Right cardiac atrium (tissue), 5 donors: ENCODE measurements around the gene ZNF710. TPM values are rescaled to one million over a fixed set of nuclear protein-coding genes. Genes with fewer than 3 reads are reported as not detected.

Experiments
- ATAC-seq, 2 donors: fragments of 200-7000 bp; cut with Tn5 transposase; one replicate each; pipeline versions ENCODE4 v1.8.0 to v1.9.1; 2020; ENCODE audit warnings: moderate library complexity in 2 of 2, mild to moderate bottlenecking in 1 of 2
- DNase-seq, 3 donors: peaks; one replicate each; pipeline ENCODE4 v3.0.0-alpha.2; 2020
- H3K27ac ChIP-seq: one replicate; pipeline ENCODE4 v1.5.1; 2013; ENCODE audit warnings: mild to moderate bottlenecking, low read length, control low read depth, moderate library complexity
- H3K27me3 ChIP-seq: one replicate; pipeline ENCODE4 v1.6.1; 2013; ENCODE audit not compliant: control insufficient read depth, insufficient read depth
- H3K4me1 ChIP-seq: one replicate; pipeline ENCODE4 v1.6.1; 2013; ENCODE audit warnings: low read length; ENCODE audit not compliant: control insufficient read depth, insufficient read depth
- H3K4me3 ChIP-seq: one replicate; pipeline ENCODE4 v1.5.1; 2013; ENCODE audit warnings: low read length, control low read depth
- H3K9me3 ChIP-seq: one replicate; pipeline ENCODE4 v1.6.1; 2013; ENCODE audit warnings: low read length; ENCODE audit not compliant: control insufficient read depth
- WGBS: extraction: QIAGEN DNeasy Blood & Tissue Kit; methylation state at CpG from one replicate; pipeline ENCODE4 v1.1.7; 2013; 5-methylcytosine and 5-hydroxymethylcytosine counted together
- intact Hi-C, 4 donors: fragments of 100-400 bp; cut with DNase I; formaldehyde crosslinking; loops; one replicate each; pipeline versions ENCODE4 v1.11.0 to v1.14.0; 2022 to 2023
- polyA plus RNA-seq: library from polyadenylated mRNA; stranded (reverse); fragments of 200-250 nt; gene quantifications from one replicate; pipeline ENCODE4 v1.2.3, GENCODE V29; 2013
- total RNA-seq, 4 donors: library from RNA; stranded (reverse); fragmentation: NEBNext Ultra II Directional; extraction: Animal tissue kit (Norgen Biotek cat#: 25700); gene quantifications; one replicate each; pipeline ENCODE4 v1.2.1, GENCODE V29; 2021
- donor health status: healthy with polysubstance abuse.
- donor health status: DM: no; HTN: yes; CAD: no.
- donor health status: DM: no; HTN: no; CAD: no.
- donor health status: DM: no; HTN: yes; CAD: no; lungs with severe emphysema.
- donor health status: DM: yes; HTN: yes; CAD: no.

Gene ZNF710
- total and polyA plus RNA-seq, 5 donors, result 3.4 to 10.2 (median 7.8) TPM

GRCh38 chr15:90082140-90082715 is 81.1 kb downstream of the ZNF710 start:
- Histone ChIP-seq H3K9me3 (no peaks in the 10 kb centered on the region), H3K27ac (no peak overlapping the region), H3K4me1 (no peaks in the 10 kb centered on the region), H3K4me3 (no peak overlapping the region), H3K27me3 (no peaks in the 10 kb centered on the region)
- 36% methylated on average over 9 of the region's 9 CpGs for WGBS
- intact Hi-C loops, result loop anchor here in 2 of 4 donors (5.0 to 10.0 kb wide), 2 partner anchors 185 to 317 kb away; no protein-coding TSS in a partner anchor
- DNase-seq (no peak), ATAC-seq (peak in 1 of 2 donors; percentile 19)

GRCh38 chr15:90083419-90083818 is 82.3 kb downstream of the ZNF710 start:
- no peak for ATAC-seq
- DNase-seq, result no peak
- Histone ChIP-seq H3K27ac (no peak overlapping the region), H3K27me3 (no peaks in the 10 kb centered on the region), H3K4me1 (no peaks in the 10 kb centered on the region), H3K9me3 (no peaks in the 10 kb centered on the region), H3K4me3 (no peak overlapping the region)
- 95% methylated on average over 5 of the region's 5 CpGs for WGBS
- intact Hi-C loops, result loop anchor here in 2 of 4 donors (5.0 to 10.0 kb wide), 2 partner anchors 186 to 319 kb away; no protein-coding TSS in a partner anchor

- no peaks in the 10 kb centered on the region for H3K4me1 ChIP-seq
- H3K27me3 ChIP-seq, result no peaks in the 10 kb centered on the region
- no peak overlapping the region for H3K27ac ChIP-seq
- WGBS, result 79% methylated on average over 14 of the region's 14 CpGs
- no peaks in the 10 kb centered on the region for H3K9me3 ChIP-seq
- DNase-seq (no peak), ATAC-seq (no peak)
- intact Hi-C loops, result loop anchor here in 2 of 4 donors (5.0 to 10.0 kb wide), 2 partner anchors 187 to 319 kb away; no protein-coding TSS in a partner anchor
- no peak overlapping the region for H3K4me3 ChIP-seq
Observed at GRCh38 chr15:90083954-90084607, 83.0 kb downstream of the ZNF710 start.

- no peak for DNase-seq
- H3K27me3 ChIP-seq, result no peaks in the 10 kb centered on the region
- H3K4me1 ChIP-seq, result no peaks in the 10 kb centered on the region
- intact Hi-C loops, result loop anchor here in 2 of 4 donors (5.0 to 10.0 kb wide), 2 partner anchors 188 to 320 kb away; no protein-coding TSS in a partner anchor
- ATAC-seq, result no peak
- no peak overlapping the region for H3K4me3 ChIP-seq
- H3K9me3 ChIP-seq, result no peaks in the 10 kb centered on the region
- 87% methylated on average over 18 of the region's 18 CpGs for WGBS
- H3K27ac ChIP-seq, result no peak overlapping the region
Observed at GRCh38 chr15:90084876-90085423, 83.8 kb downstream of the ZNF710 start.

- 85% methylated on average over 3 of the region's 3 CpGs for WGBS
- Histone ChIP-seq H3K27me3 (no peaks in the 10 kb centered on the region), H3K4me1 (no peaks in the 10 kb centered on the region), H3K27ac (no peak overlapping the region), H3K9me3 (no peaks in the 10 kb centered on the region), H3K4me3 (no peak overlapping the region)
- no peak for ATAC-seq
- intact Hi-C loops, result loop anchor here in 1 of 4 donors (10.0 kb wide), 1 partner anchor 321 kb away; no protein-coding TSS in a partner anchor
- DNase-seq, result no peak
Observed at GRCh38 chr15:90085565-90085964, 84.4 kb downstream of the ZNF710 start.

- no peak overlapping the region for H3K4me3 ChIP-seq
- DNase-seq (no peak), ATAC-seq (peak in 1 of 2 donors; percentile 41)
- H3K27me3 ChIP-seq, result no peaks in the 10 kb centered on the region
- intact Hi-C loops, result loop anchor here in 1 of 4 donors (10.0 kb wide), 1 partner anchor 322 kb away; no protein-coding TSS in a partner anchor
- no peaks in the 10 kb centered on the region for H3K9me3 ChIP-seq
- no peak overlapping the region for H3K27ac ChIP-seq
- H3K4me1 ChIP-seq, result no peaks in the 10 kb centered on the region
- WGBS, result 91% methylated on average over 7 of the region's 7 CpGs
Observed at GRCh38 chr15:90086868-90087268, 85.7 kb downstream of the ZNF710 start.

GRCh38 chr15:90087454-90088154 is 86.5 kb downstream of the ZNF710 start:
- WGBS, result 79% methylated on average over 19 of the region's 20 CpGs
- no peaks in the 10 kb centered on the region for H3K9me3 ChIP-seq
- ATAC-seq (peak in 1 of 2 donors; percentile 33), DNase-seq (peak in 1 of 3 donors; percentile 70)
- H3K27ac ChIP-seq, result no peak overlapping the region
- H3K4me1 ChIP-seq, result no peaks in the 10 kb centered on the region
- intact Hi-C loops, result loop anchor here in 1 of 4 donors (10.0 kb wide), 1 partner anchor 323 kb away; no protein-coding TSS in a partner anchor
- no peaks in the 10 kb centered on the region for H3K27me3 ChIP-seq
- no peak overlapping the region for H3K4me3 ChIP-seq

- 87% methylated on average over 11 of the region's 11 CpGs for WGBS
- ATAC-seq (no peak), DNase-seq (no peak)
- H3K4me3 ChIP-seq, result no peak overlapping the region
- no peaks in the 10 kb centered on the region for H3K27me3 ChIP-seq
- no peaks in the 10 kb centered on the region for H3K9me3 ChIP-seq
- intact Hi-C loops, result no loop called here
- H3K4me1 ChIP-seq, result peaks cover under 1% of the 10 kb centered on the region
- H3K27ac ChIP-seq, result no peak overlapping the region
Observed at GRCh38 chr15:90090226-90090848, 89.2 kb downstream of the ZNF710 start.

- intact Hi-C loops, result no loop called here
- 75% methylated on average over 17 of the region's 17 CpGs for WGBS
- no peaks in the 10 kb centered on the region for H3K9me3 ChIP-seq
- no peak overlapping the region for H3K27ac ChIP-seq
- no peaks in the 10 kb centered on the region for H3K27me3 ChIP-seq
- no peak for DNase-seq
- ATAC-seq, result no peak
- peaks cover 2% of the 10 kb centered on the region for H3K4me1 ChIP-seq
- H3K4me3 ChIP-seq, result no peak overlapping the region
Observed at GRCh38 chr15:90091156-90091931, 90.2 kb downstream of the ZNF710 start.

GRCh38 chr15:90095521-90095959 is 94.4 kb downstream of the ZNF710 start:
- no peak for ATAC-seq
- H3K9me3 ChIP-seq, result no peaks in the 10 kb centered on the region
- 57% methylated on average over 3 of the region's 3 CpGs for WGBS
- H3K4me3 ChIP-seq, result no peak overlapping the region
- intact Hi-C loops, result no loop called here
- no peak for DNase-seq
- H3K27ac ChIP-seq, result no peak overlapping the region
- no peaks in the 10 kb centered on the region for H3K27me3 ChIP-seq
- H3K4me1 ChIP-seq, result peaks cover 8% of the 10 kb centered on the region
